ENCODE results near the gene GLCE.

DNA sequence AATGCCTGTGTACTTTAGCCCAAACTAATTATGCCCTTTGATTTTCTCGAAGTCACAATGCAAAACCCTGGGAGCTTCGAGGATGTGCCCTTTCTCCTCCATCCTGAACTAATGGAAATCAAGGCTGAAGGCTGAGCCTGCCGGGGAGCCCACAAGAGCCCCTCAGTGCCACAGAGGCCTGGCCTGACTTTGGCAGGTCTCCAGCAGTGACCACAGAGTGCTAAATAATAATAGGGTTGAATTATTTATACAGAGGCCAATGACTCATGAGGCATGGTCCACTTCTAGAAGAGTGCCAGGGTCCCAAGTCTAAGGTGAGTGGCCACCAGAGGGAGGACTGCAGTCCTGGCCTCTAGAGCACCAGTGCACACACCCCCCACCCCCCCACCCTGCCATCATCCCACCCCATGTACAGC, 19.1 kb upstream of the GLCE start:
- TF ChIP-seq FIP1L1 (IDR thresholded peaks at IDR 0.05; ENCODE audit: low read depth, low read length, poor library complexity, severe bottlenecking) (no peak), SMAD1 (IDR thresholded peaks at IDR 0.05; ENCODE audit: low read depth, low read length, partially characterized antibody) (no peak), MAFG (tag; conservative IDR thresholded peaks at IDR 0.05) (no peak), TAF15 (IDR thresholded peaks at IDR 0.05; ENCODE audit: low read depth, low read length) (no peak), SAP30 (IDR thresholded peaks at IDR 0.05; ENCODE audit: borderline replicate concordance, insufficient read depth, low read depth, low read length, poor library complexity, severe bottlenecking) (no peak)
- TF ChIP-seq, protein P1, sequence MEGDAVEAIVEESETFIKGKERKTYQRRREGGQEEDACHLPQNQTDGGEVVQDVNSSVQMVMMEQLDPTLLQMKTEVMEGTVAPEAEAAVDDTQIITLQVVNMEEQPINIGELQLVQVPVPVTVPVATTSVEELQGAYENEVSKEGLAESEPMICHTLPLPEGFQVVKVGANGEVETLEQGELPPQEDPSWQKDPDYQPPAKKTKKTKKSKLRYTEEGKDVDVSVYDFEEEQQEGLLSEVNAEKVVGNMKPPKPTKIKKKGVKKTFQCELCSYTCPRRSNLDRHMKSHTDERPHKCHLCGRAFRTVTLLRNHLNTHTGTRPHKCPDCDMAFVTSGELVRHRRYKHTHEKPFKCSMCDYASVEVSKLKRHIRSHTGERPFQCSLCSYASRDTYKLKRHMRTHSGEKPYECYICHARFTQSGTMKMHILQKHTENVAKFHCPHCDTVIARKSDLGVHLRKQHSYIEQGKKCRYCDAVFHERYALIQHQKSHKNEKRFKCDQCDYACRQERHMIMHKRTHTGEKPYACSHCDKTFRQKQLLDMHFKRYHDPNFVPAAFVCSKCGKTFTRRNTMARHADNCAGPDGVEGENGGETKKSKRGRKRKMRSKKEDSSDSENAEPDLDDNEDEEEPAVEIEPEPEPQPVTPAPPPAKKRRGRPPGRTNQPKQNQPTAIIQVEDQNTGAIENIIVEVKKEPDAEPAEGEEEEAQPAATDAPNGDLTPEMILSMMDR (IDR thresholded peaks at IDR 0.05 in 2 of 3, conservative IDR thresholded peaks at IDR 0.05 in 1 of 3; ENCODE audit: insufficient read depth in 2 of 3, low read depth in 1 of 3, low read length in 3 of 3), result no peak
- TF ChIP-seq, protein P2, sequence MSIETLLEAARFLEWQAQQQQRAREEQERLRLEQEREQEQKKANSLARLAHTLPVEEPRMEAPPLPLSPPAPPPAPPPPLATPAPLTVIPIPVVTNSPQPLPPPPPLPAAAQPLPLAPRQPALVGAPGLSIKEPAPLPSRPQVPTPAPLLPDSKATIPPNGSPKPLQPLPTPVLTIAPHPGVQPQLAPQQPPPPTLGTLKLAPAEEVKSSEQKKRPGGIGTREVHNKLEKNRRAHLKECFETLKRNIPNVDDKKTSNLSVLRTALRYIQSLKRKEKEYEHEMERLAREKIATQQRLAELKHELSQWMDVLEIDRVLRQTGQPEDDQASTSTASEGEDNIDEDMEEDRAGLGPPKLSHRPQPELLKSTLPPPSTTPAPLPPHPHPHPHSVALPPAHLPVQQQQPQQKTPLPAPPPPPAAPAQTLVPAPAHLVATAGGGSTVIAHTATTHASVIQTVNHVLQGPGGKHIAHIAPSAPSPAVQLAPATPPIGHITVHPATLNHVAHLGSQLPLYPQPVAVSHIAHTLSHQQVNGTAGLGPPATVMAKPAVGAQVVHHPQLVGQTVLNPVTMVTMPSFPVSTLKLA (conservative IDR thresholded peaks at IDR 0.05), result no peak
